ENCODE results near the gene MAP3K21.

MAP3K21 gene

DNA sequence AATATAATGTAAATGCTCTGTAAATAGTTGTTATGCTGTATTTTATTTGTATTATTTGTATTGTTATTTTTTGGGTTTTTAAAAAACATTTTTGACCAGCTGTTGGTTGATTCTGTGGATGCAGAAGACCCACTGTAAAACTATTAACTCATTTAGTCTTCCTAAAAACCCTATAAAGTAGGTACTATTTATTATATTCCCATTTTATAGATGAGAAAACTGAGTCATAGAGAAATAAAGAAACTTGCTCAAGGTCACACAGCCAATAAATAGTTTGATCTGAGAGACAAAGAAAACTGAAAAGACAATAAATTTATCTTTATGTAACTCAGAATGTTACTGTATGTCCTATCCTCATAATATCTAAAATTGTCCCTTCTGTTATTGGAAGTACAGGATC lies 1.2 kb upstream of the MAP3K21 start:
- DNase-seq (ENCODE audit: low spot score), result no peak

- DNase-seq (ENCODE audit: low spot score), result no peak
Observed at GRCh38 chr1:233326811-233327650, 493 bp upstream of the MAP3K21 start.

DNA sequence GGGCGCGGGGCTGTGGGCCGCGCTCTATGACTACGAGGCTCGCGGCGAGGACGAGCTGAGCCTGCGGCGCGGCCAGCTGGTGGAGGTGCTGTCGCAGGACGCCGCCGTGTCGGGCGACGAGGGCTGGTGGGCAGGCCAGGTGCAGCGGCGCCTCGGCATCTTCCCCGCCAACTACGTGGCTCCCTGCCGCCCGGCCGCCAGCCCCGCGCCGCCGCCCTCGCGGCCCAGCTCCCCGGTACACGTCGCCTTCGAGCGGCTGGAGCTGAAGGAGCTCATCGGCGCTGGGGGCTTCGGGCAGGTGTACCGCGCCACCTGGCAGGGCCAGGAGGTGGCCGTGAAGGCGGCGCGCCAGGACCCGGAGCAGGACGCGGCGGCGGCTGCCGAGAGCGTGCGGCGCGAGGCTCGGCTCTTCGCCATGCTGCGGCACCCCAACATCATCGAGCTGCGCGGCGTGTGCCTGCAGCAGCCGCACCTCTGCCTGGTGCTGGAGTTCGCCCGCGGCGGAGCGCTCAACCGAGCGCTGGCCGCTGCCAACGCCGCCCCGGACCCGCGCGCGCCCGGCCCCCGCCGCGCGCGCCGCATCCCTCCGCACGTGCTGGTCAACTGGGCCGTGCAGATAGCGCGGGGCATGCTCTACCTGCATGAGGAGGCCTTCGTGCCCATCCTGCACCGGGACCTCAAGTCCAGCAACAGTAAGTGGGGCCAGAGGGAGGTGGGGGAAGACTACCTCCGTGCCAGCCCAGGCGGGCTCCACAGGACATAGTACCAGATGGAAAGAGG lies 808 bp downstream of the MAP3K21 start:
- DNase-seq (ENCODE audit: low spot score), result no peak

GRCh38 chr1:233331676-233332519 lies 4.4 kb downstream of the MAP3K21 start:
- DNase-seq (ENCODE audit: low spot score), result no peak

- no peak for DNase-seq (ENCODE audit: low spot score)
Observed at GRCh38 chr1:233333086-233333485, 5.6 kb downstream of the MAP3K21 start.

GRCh38 chr1:233334092-233334491 lies 6.6 kb downstream of the MAP3K21 start:
- DNase-seq (ENCODE audit: low spot score), result no peak

GRCh38 chr1:233336554-233337456 lies 9.3 kb downstream of the MAP3K21 start:
- no peak for DNase-seq (ENCODE audit: low spot score)

DNA sequence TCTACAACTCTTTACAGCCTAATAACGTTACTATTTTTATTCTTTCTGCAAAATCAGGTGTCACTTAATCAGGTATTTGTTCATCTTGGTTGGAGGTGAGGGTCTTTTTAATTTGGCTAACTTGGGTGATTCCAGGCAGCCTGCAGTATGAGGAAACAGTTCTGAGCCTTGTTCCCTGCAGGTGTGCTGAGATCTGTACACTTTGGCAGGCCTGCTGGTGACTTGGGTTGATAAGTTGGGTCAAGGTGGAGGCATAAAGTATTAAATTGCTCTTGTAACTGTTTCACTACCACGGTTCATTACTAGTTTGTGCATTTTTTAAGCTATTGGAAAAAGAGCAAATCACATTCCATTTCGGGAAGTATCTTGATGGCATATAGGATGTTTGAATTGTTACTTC lies 10.0 kb downstream of the MAP3K21 start:
- DNase-seq (ENCODE audit: low spot score), result no peak

GRCh38 chr1:233338102-233338501 lies 10.6 kb downstream of the MAP3K21 start:
- no peak for DNase-seq (ENCODE audit: low spot score)

DNA sequence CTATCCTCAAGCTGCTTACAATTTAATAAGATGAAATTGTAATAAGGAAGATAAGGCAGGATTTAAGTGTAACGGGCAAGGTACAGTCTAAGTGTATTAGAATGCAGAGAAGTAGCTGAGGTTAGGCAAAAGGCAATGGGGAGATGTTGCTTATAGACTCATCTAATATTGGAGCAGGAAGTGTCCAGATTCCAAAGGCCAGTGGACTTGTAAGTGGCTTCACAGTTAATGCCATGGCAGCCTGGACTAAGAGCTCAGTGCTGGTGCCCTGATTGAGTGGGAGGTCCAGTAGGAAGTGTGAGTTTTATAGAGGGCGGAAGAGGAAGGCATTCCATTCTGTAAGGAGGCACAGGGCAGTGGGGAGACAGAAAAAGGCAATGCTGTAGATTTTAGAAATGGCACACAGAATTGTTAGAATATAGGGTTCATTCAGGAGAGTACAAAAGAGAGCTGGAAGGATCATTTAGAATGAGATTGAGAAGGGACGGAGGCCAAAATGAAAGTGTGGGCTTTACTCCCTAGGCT lies 12.6 kb downstream of the MAP3K21 start:
- no peak for DNase-seq (ENCODE audit: low spot score)

DNA sequence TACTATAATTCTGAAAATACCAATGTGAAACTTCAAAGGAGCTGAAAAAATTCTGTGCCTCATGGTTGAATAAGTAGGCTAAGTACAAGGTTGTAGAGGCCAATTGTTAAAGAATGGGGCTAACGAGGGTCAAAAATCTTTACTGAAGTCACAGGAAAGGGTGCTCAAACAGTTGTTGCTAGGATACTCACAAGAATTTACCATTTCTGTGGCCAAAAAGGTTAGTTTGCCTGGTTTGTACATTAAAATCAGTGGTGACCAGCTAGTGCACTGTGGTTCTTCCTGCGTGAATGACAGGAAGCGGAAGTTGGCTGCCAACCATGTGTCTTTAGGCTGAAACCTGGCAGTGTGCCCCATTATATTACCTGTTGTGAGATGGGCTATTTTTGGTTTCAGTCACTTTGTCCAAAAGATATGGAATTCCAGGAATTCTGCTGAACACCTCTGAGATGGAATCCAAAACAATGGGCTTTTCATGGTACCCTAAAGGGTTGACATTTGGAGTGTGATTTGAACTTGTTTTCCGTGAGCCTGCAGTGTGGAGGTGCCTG lies 13.5 kb downstream of the MAP3K21 start:
- DNase-seq (ENCODE audit: low spot score), result no peak

- no peak for DNase-seq (ENCODE audit: low spot score)
Observed at GRCh38 chr1:233342086-233342485, 14.6 kb downstream of the MAP3K21 start.

GRCh38 chr1:233343262-233343661 lies 15.7 kb downstream of the MAP3K21 start:
- DNase-seq (ENCODE audit: low spot score), result no peak

DNA sequence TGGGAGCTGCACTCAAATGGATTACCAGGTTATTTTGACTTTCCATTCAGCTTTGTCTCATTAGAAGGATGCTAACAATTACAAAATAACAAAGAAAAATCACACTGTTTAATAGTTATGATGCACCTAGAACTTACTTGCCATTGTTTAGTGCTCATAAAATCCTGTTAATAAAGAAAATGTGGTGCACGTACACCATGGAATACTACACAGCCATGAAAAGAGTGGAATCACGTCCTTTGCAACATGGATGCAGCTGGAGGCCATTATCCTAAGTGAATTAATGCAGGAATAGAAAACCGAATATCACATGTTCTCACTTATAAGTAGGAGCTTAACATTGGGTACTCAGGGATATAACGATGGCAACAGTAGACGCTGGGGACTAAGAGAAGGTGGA lies 19.8 kb downstream of the MAP3K21 start:
- DNase-seq (ENCODE audit: low spot score), result no peak

DNA sequence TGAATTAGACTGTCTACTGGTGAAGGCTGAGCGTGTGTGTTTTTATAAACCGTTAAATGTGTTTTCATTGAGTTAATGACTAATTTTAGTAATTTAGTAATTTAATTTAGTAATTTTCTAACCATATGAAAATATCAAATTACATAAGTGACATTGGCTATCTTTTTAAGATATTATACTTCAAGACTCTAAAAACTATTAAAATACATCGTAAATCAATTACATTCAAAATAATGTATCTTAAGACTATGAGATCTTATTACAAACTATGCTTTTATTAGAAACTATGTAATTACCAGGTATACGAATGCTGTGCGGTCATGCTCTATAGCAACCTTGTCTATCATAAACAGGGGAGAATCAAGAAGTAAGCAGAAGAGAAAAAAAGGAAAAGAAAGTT lies 21.6 kb downstream of the MAP3K21 start:
- no peak for DNase-seq (ENCODE audit: low spot score)

DNA sequence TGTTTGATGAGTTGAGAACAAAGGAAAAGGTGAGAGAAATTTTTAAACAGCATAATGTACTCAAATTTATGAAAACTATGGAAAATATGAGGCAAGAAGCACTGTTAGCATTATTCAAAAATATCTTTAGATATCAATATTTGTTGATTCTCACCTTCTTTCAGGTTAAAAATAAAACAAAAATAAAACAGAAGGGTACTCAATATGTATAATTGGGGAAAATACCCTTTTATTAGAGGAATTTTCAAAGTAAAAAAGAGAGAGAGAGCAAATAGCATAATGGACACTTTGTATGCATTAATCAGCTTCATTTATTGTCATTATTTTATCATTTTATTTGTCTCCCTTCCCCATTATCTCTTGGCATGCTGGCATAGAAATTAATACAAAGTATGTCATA lies 27.5 kb downstream of the MAP3K21 start:
- no peak for DNase-seq (ENCODE audit: low spot score)

DNA sequence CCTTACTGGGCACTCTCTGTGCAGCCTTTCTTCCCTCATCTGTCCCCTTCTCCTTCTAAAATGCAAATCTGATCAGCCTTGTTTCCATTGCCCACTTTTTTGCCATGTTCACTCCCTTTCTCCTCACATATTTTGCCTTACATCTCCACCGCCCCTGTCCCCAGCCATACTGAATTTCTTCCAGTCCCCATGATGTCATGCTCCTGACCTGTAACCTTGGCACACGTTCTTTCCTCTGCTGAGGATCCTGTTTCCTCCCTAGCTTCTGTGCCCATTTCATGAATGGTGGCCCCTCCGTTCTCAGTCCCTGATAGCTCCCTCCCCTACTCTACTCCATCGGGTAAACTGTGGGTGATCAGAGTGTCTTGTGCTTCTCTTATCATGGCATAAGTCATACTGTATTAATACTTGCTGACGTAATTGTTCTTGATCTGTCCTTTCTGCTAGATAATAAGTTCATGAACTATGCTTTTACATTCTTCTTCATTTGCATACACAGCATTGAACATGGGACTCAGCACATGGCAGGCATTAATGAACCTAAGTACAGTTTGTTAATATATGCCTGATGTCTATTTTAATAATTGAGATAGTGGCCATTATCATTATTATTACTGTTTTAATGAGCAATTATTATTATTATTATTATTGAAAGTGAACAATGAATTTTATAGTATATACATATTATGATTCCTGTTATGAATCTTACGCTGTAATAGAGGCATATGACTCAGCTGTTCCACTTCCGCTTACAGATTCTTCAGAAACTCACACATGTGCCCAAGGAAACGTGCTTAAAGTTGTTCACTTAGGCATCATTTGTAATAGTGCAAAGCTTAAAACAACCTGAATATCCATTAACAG lies 28.5 kb downstream of the MAP3K21 start:
- DNase-seq (ENCODE audit: low spot score), result no peak

DNA sequence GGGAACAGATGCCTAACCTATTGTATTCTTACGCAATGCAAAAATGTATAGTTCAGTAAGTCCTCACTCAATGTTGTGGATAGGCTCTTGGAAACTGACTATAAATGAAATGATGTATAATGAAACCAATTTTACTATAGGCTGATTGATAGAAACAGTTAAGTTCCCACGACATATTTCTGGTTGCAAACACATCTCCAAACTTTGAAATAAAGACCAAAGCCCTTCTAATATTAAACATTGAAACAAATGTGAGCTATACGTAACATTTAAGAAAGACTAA lies 29.1 kb downstream of the MAP3K21 start:
- DNase-seq (ENCODE audit: low spot score), result no peak

DNA sequence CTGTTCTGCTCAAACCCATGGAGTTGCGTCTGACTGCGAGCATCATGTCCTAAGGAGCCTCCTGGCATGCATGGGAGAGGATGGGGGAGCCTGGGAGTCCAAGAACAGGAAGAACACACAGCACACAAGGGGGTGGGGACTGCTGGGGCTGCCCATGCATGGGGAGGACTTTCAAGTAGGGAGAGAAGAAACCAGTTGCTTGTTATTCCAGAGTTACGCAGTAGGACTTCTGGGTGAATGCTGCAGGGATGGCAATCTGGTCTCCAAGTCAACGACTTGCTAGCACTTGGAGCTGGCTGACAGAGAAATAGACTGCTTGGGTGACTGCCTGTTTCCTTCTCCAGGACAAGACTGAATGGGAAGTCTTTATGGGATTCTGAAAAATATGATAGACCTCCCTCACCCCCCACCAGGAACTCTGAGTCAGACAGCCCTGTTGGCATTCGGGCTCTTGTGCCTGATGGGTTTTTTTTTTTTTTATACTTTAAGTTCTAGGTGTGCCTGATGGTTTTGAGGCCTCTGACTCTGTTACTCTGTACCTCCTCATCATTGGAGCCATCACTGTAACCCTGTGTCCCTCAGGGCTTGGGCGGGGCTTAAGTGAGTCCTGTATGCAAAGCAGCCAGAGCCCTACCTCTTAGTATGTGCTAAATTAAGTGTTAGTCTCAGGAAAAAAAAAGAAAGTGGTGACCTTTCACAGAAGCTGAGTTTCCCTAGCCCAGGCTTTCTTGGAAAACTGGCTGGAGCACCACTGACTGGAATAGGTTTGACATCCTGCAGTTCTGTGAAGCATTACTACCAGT lies 30.3 kb downstream of the MAP3K21 start:
- no peak for DNase-seq (ENCODE audit: low spot score)
